IMR-90 (cell line): ENCODE measurements around the gene MOSPD3. TPM values are rescaled to one million over a fixed set of nuclear protein-coding genes. Genes with fewer than 3 reads are reported as not detected.

Experiments used
- ATAC-seq: fragments of 200-7000 bp; cut with Tn5 transposase; 2 replicates; pipeline ENCODE4 v1.9.1; 2020; ENCODE audit warnings: low read depth, mild to moderate bottlenecking, moderate library complexity
- BruUV-seq: library from RNA; stranded (reverse); fragments of 400-500 nt; replicated peaks from 2 replicates; lab custom pipeline; 2021; lab: Mats Ljungman, UMichigan
- CTCF ChIA-PET: fragments of 300-600 bp; formaldehyde crosslinking; extraction: SDS; loops from one replicate; lab custom pipeline; 2021; ENCODE audit warnings: antibody characterized with exemption; lab: Yijun Ruan, JAX
- POLR2A ChIA-PET: fragments of 300-600 bp; sonication (Branson Sonifier 250); formaldehyde crosslinking; loops from one replicate; lab custom pipeline; 2022; ENCODE audit warnings: antibody characterized with exemption; ENCODE audit not compliant: unreplicated experiment; lab: Charles Lee
- DNase-seq: peaks from one replicate; pipeline ENCODE4 v3.0.0; 2013
- H2AFZ ChIP-seq: replicated peaks from 2 replicates; pipeline ENCODE3; 2013; ENCODE audit warnings: low read length, mild to moderate bottlenecking; ENCODE audit not compliant: poor library complexity
- H2AK5ac ChIP-seq: 2 replicates; pipeline ENCODE4 v1.6.1; 2013; ENCODE audit warnings: low read depth, low read length, inconsistent platforms
- H2AK9ac ChIP-seq: replicated peaks from 2 replicates; pipeline ENCODE3; 2013; ENCODE audit warnings: mild to moderate bottlenecking, low read depth, low read length, moderate library complexity; ENCODE audit not compliant: poor library complexity
- H2BK120ac ChIP-seq: 2 replicates; pipeline ENCODE4 v1.6.1; 2013; ENCODE audit warnings: low read depth, low read length, inconsistent platforms
- H2BK15ac ChIP-seq: 3 replicates; pipeline ENCODE4 v1.6.1; 2013; ENCODE audit warnings: low read depth, low read length, inconsistent platforms
- H2BK20ac ChIP-seq: 2 replicates; pipeline ENCODE4 v1.6.1; 2013; ENCODE audit warnings: low read depth, mild to moderate bottlenecking, inconsistent platforms, low read length, moderate library complexity
- H2BK5ac ChIP-seq: 2 replicates; pipeline ENCODE4 v1.6.1; 2013; ENCODE audit warnings: mild to moderate bottlenecking, low read depth, low read length, inconsistent platforms; ENCODE audit not compliant: poor library complexity, severe bottlenecking
- H3K14ac ChIP-seq: replicated peaks from 2 replicates; pipeline ENCODE4 v1.6.1; 2013; ENCODE audit warnings: low read depth, low read length, inconsistent platforms
- H3K18ac ChIP-seq: 2 replicates; pipeline ENCODE4 v1.6.1; 2013; ENCODE audit warnings: low read depth, low read length, control low read depth
- H3K23ac ChIP-seq: 2 replicates; pipeline ENCODE4 v1.6.1; 2013; ENCODE audit warnings: low read depth, low read length, inconsistent platforms
- H3K27ac ChIP-seq: 2 replicates; pipeline ENCODE4 v1.5.1; 2013; ENCODE audit warnings: mild to moderate bottlenecking, control low read depth, low read length; ENCODE audit not compliant: insufficient read depth
- H3K27me3 ChIP-seq: 2 replicates; pipeline ENCODE4 v1.6.1; 2013; ENCODE audit warnings: low read length; ENCODE audit not compliant: control insufficient read depth, insufficient read depth
- H3K36me3 ChIP-seq: 2 replicates; pipeline ENCODE4 v1.6.1; 2013; ENCODE audit warnings: low read length, mixed read lengths; ENCODE audit not compliant: control insufficient read depth, insufficient read depth
- H3K4ac ChIP-seq: 2 replicates; pipeline ENCODE4 v1.6.1; 2013; ENCODE audit warnings: low read depth, low read length, inconsistent platforms
- H3K4me1 ChIP-seq: 2 replicates; pipeline ENCODE4 v1.6.1; 2013; ENCODE audit warnings: low read length, mixed read lengths; ENCODE audit not compliant: control insufficient read depth, insufficient read depth
- H3K4me2 ChIP-seq: 2 replicates; pipeline ENCODE4 v1.6.1; 2013; ENCODE audit warnings: low read depth, mild to moderate bottlenecking, control low read depth, low read length, moderate library complexity
- H3K4me3 ChIP-seq: 2 replicates; pipeline ENCODE4 v1.5.1; 2013; ENCODE audit warnings: low read depth, mild to moderate bottlenecking, control low read depth, low read length, moderate library complexity; ENCODE audit not compliant: insufficient read depth
- H3K56ac ChIP-seq: 2 replicates; pipeline ENCODE4 v1.6.1; 2013; ENCODE audit warnings: low read length, inconsistent platforms; ENCODE audit not compliant: insufficient read depth; ENCODE audit errors: extremely low read depth
- H3K79me1 ChIP-seq, 2 experiments: 2 replicates each; pipeline ENCODE4 v1.6.1; 2013; ENCODE audit warnings: low read length in 2 of 2, inconsistent platforms in 1 of 2, low read depth in 1 of 2
- H3K9ac ChIP-seq: 2 replicates; pipeline ENCODE4 v1.6.1; 2013; ENCODE audit warnings: low read depth, low read length, control low read depth
- H3K9me1 ChIP-seq: 2 replicates; pipeline ENCODE4 v1.6.1; 2013; ENCODE audit warnings: low read length, inconsistent platforms; ENCODE audit not compliant: insufficient read depth
- H3K9me3 ChIP-seq: 2 replicates; pipeline ENCODE4 v1.6.1; 2013; ENCODE audit warnings: low read length; ENCODE audit not compliant: control insufficient read depth, insufficient read depth
- H4K20me1 ChIP-seq: 2 replicates; pipeline ENCODE4 v1.6.1; 2013; ENCODE audit warnings: low read length, inconsistent platforms; ENCODE audit not compliant: insufficient read depth
- H4K5ac ChIP-seq: 2 replicates; pipeline ENCODE4 v1.6.1; 2013; ENCODE audit warnings: mild to moderate bottlenecking, low read depth, low read length, control low read depth
- H4K8ac ChIP-seq, 2 experiments: 2 replicates each; pipeline ENCODE4 v1.6.1; 2013; ENCODE audit warnings: low read depth in 2 of 2, low read length in 2 of 2, control low read depth in 1 of 2, inconsistent platforms in 1 of 2
- H4K91ac ChIP-seq: 2 replicates; pipeline ENCODE4 v1.6.1; 2013; ENCODE audit warnings: low read depth, low read length, inconsistent platforms; ENCODE audit not compliant: insufficient read depth
- CEBPB ChIP-seq: IDR thresholded peaks from 2 replicates; pipeline ENCODE4 v1.6.1; 2012; ENCODE audit warnings: low read depth, low read length, improper control_type of control experiment
- MAFK ChIP-seq: IDR thresholded peaks from 2 replicates; pipeline ENCODE4 v1.6.1; 2012; ENCODE audit warnings: low read depth, low read length, improper control_type of control experiment
- RFX5 ChIP-seq: IDR thresholded peaks from 2 replicates; pipeline ENCODE4 v1.8.0; 2012; ENCODE audit warnings: low read depth, mild to moderate bottlenecking, low read length, moderate library complexity
- USF2 ChIP-seq: fragments of 150-350 bp; IDR thresholded peaks from 2 replicates; pipeline ENCODE4 v1.6.1; 2017; ENCODE audit warnings: mild to moderate bottlenecking, antibody characterized with exemption, low read length, low read depth
- WGBS, 2 experiments: methylation state at CpG; one replicate each; pipeline versions ENCODE4 v1.1.5 to v1.1.7; 2013; ENCODE audit warnings: missing lambda C conversion rate in 2 of 2; ENCODE audit not compliant: insufficient read length in 1 of 2; ENCODE audit errors: extremely low coverage in 2 of 2; 5-methylcytosine and 5-hydroxymethylcytosine counted together
- dilution Hi-C: fragments of 300-500 bp; cut with HindIII; formaldehyde crosslinking; loops from one replicate; pipeline ENCODE4 v1.14.3; 2018; ENCODE audit warnings: low sequenced_read_pairs; ENCODE audit not compliant: unreplicated experiment
- in situ Hi-C: fragments of 300-500 bp; cut with MboI; formaldehyde crosslinking; loops from 3 replicates; pipeline ENCODE4 v1.14.3; 2019; ENCODE audit warnings: low sequenced_read_pairs, inconsistent platforms, mixed read lengths
- intact Hi-C: fragments of 100-400 bp; cut with micrococcal nuclease; formaldehyde crosslinking; loops from 2 replicates; pipeline ENCODE4 v1.10.0; 2022
- polyA plus RNA-seq, 3 experiments: library from polyadenylated mRNA; depleted of rRNA; stranded (reverse); fragments of >200 nt; gene quantifications; 2 replicates each; pipeline ENCODE4 v1.2.3, GENCODE V29; 2012; ENCODE audit warnings: low replicate concordance in 1 of 3
- total RNA-seq: library from RNA; depleted of rRNA; stranded (reverse); fragments of >200 nt; gene quantifications from 2 replicates; pipeline ENCODE4 v1.2.3, GENCODE V29; 2012

The MOSPD3 gene
- total and polyA plus RNA-seq, 2 of the 4 experiments (the other 2 are of a cell fraction) = 2.3 to 30.0 TPM

GRCh38 chr7:100600730-100601038, 11.7 kb upstream of the MOSPD3 start:
- no peak overlapping the region for H2AK5ac ChIP-seq
- H3K23ac ChIP-seq = no peak overlapping the region
- dilution Hi-C loops = no loop called here
- no peaks in the 10 kb centered on the region for H3K9me3 ChIP-seq
- no peaks in the 10 kb centered on the region for H3K27me3 ChIP-seq
- H3K9me1 ChIP-seq = no peaks in the 10 kb centered on the region
- H4K5ac ChIP-seq = no peak overlapping the region
- H3K9ac ChIP-seq = no peak overlapping the region
- ChIA-PET POLR2A (no interaction called here), CTCF (no interaction called here)
- WGBS, 2 experiments = 60% methylated on average over 1 of the region's 9 CpGs; no CpG with 5 or more reads in 1 of the 2 experiments
- H2AFZ ChIP-seq = no peak overlapping the region
- no peak for ATAC-seq
- no peak overlapping the region for H2BK120ac ChIP-seq
- TF ChIP-seq USF2 (no peak), CEBPB (no peak), MAFK (no peak), RFX5 (no peak)
- no peak overlapping the region for H2BK15ac ChIP-seq
- H3K18ac ChIP-seq = no peak overlapping the region
- H3K79me1 ChIP-seq = peaks cover 0 to 40% of the 10 kb centered on the region in 2 experiments; a peak in 2 of 4 replicates
- no peak overlapping the region for H3K27ac ChIP-seq
- no peak overlapping the region for H3K4me3 ChIP-seq
- no peak overlapping the region for H2BK20ac ChIP-seq
- no peak overlapping the region for H4K8ac ChIP-seq
- H3K56ac ChIP-seq = no peak overlapping the region
- H3K4ac ChIP-seq = no peak overlapping the region
- peaks cover 9% of the 10 kb centered on the region for H3K4me1 ChIP-seq
- H2BK5ac ChIP-seq = no peak overlapping the region
- intact Hi-C loops = loop anchor here (5.0 kb wide), 1 partner anchor 92 kb away; the partner anchor contains the start of gene GIGYF1
- H4K91ac ChIP-seq = no peak overlapping the region
- H3K14ac ChIP-seq = no peak overlapping the region
- peaks cover 8% of the 10 kb centered on the region for H3K36me3 ChIP-seq
- no peaks in the 10 kb centered on the region for H4K20me1 ChIP-seq
- in situ Hi-C loops = no loop called here
- no peak for DNase-seq
- BruUV-seq = no TSS peak
- no peak overlapping the region for H2AK9ac ChIP-seq
- H3K4me2 ChIP-seq = no peak overlapping the region
